K562 (cell line): Measurements from ENCODE around the gene PCGF6. TPM values are rescaled to one million over a fixed set of nuclear protein-coding genes. Genes with fewer than 3 reads are reported as not detected.
A peak's percentile ranks its signal among the peaks of the same experiment; 100 is the strongest.

Experiments used
- CBFA2T2 ChIP-seq: fragments of 450-650 bp; conservative IDR thresholded peaks from 2 replicates; pipeline ENCODE4 v1.6.1; 2017; ENCODE audit warnings: mild to moderate bottlenecking
- CBFB ChIP-seq: sonication (generic); formaldehyde crosslinking; IDR thresholded peaks from 2 replicates; pipeline ENCODE4 v1.4.0; 2020; ENCODE audit warnings: mild to moderate bottlenecking, missing genetic modification reagents
- CBX5 ChIP-seq: IDR thresholded peaks from 2 replicates; pipeline ENCODE4 v1.6.1; 2014; ENCODE audit warnings: low read depth, borderline replicate concordance
- CREB5 ChIP-seq: fragments of 250-450 bp; sonication (Bioruptor Pico); IDR thresholded peaks from 2 replicates; pipeline ENCODE4 v1.5.0; 2020; ENCODE audit warnings: mild to moderate bottlenecking
- DACH1 ChIP-seq: fragments of 450-650 bp; IDR thresholded peaks from 2 replicates; pipeline ENCODE4 v1.6.1; 2018; ENCODE audit not compliant: partially characterized antibody
- HINFP ChIP-seq: fragments of 450-650 bp; conservative IDR thresholded peaks from 2 replicates; pipeline ENCODE4 v1.6.1; 2016; ENCODE audit warnings: missing genetic modification characterization, low read depth, mild to moderate bottlenecking, control low read depth, missing compliant biosample characterization
- HNRNPL ChIP-seq: fragments of 200-400 bp; formaldehyde crosslinking; IDR thresholded peaks from 2 replicates; pipeline ENCODE4 v1.6.1; 2017; ENCODE audit warnings: low read depth, mild to moderate bottlenecking, low read length
- MNT ChIP-seq, 2 experiments: fragments of 450-650 bp; conservative IDR thresholded peaks; 2 replicates each; pipeline ENCODE4 v1.6.1; 2017; ENCODE audit warnings: mild to moderate bottlenecking in 2 of 2, moderate library complexity in 2 of 2
- NR4A1 ChIP-seq, 2 experiments: fragments of 250-450 bp in 1 of 2; fragments of 450-650 bp in 1 of 2; sonication (Bioruptor Pico) in 1 of 2; IDR thresholded peaks; 2 replicates each; pipeline versions ENCODE4 v1.4.0 to v1.6.1; 2016 to 2020; ENCODE audit warnings: mild to moderate bottlenecking in 2 of 2, missing compliant biosample characterization in 1 of 2, missing genetic modification characterization in 1 of 2, moderate library complexity in 1 of 2
- SIN3B ChIP-seq: fragments of 450-650 bp; IDR thresholded peaks from 2 replicates; pipeline ENCODE4 v1.6.1; 2017; ENCODE audit warnings: low read depth, mild to moderate bottlenecking, moderate library complexity
- SIRT6 ChIP-seq: IDR thresholded peaks from one replicate; pipeline ENCODE4 v1.6.1; 2012; ENCODE audit warnings: low read depth, mild to moderate bottlenecking, control low read depth, inconsistent platforms, low read length, moderate library complexity
- SMAD2 ChIP-seq: fragments of 150-350 bp; IDR thresholded peaks from 2 replicates; pipeline ENCODE4 v1.6.1; 2014; ENCODE audit warnings: low read depth, mild to moderate bottlenecking, low read length
- SNRNP70 ChIP-seq: fragments of 200-400 bp; formaldehyde crosslinking; optimal IDR thresholded peaks from 2 replicates; pipeline ENCODE3; 2017; ENCODE audit warnings: low read depth, low read length
- THRA ChIP-seq: fragments of 450-650 bp; IDR thresholded peaks from 2 replicates; pipeline ENCODE4 v1.6.1; 2017; ENCODE audit warnings: mild to moderate bottlenecking, moderate library complexity
- ZBTB12 ChIP-seq: fragments of 250-450 bp; sonication (Bioruptor Pico); IDR thresholded peaks from 2 replicates; pipeline ENCODE4 v1.4.0; 2020
- ZNF124 ChIP-seq: sonication (generic); formaldehyde crosslinking; IDR thresholded peaks from 2 replicates; pipeline ENCODE4 v1.8.1; 2022; ENCODE audit warnings: missing genetic modification reagents
- ZNF253 ChIP-seq: fragments of 250-450 bp; sonication (Bioruptor Pico); conservative IDR thresholded peaks from 2 replicates; pipeline ENCODE4 v1.6.1; 2021; ENCODE audit warnings: mild to moderate bottlenecking
- ZNF354B ChIP-seq: fragments of 250-450 bp; sonication (Bioruptor Pico); IDR thresholded peaks from 2 replicates; pipeline ENCODE4 v1.4.0; 2020
- ZNF449 ChIP-seq: fragments of 250-450 bp; sonication (Bioruptor Pico); IDR thresholded peaks from 2 replicates; pipeline ENCODE4 v1.8.0; 2022; ENCODE audit warnings: moderate library complexity, mild to moderate bottlenecking, inconsistent platforms
- ZNF561 ChIP-seq: fragments of 450-650 bp; formaldehyde crosslinking; conservative IDR thresholded peaks from 2 replicates; pipeline ENCODE4 v1.4.0; 2020; ENCODE audit warnings: mild to moderate bottlenecking, moderate library complexity
- polyA plus RNA-seq, 8 experiments: library from polyadenylated mRNA; depleted of rRNA in 4 of 8; stranded (reverse) in 5 of 8; unstranded in 3 of 8; fragments of >200 nt; fragmentation: Nextera tagmentation in 2 of 8; fragmentation: Illumina TruSeq in 1 of 8; extraction: Ambion mirVana in 2 of 8; extraction: Trizol in 1 of 8; gene quantifications; 2 replicates each; pipeline versions ENCODE4 v1.2.1 to v1.2.3, GENCODE V29; 2011 to 2014; ENCODE audit warnings: inconsistent platforms in 1 of 8, missing spikeins in 1 of 8
- total RNA-seq, 7 experiments: library from RNA; depleted of rRNA in 6 of 7; stranded (reverse); fragments of >200 nt in 6 of 7; fragmentation: Illumina TruSeq in 2 of 7; extraction: Trizol in 2 of 7; gene quantifications; 2 replicates each; pipeline versions ENCODE4 v1.2.1 to v1.2.3, GENCODE V29; 2011 to 2021; ENCODE audit warnings: low replicate concordance in 1 of 7

Gene PCGF6
- total and polyA plus RNA-seq, 9 of the 15 experiments (the other 6 are each of a cell fraction or from before 2014, with no cell fraction given): 8.4 to 24.6 (median 20.6) TPM

GRCh38 chr10:103396067-103396788 lies 45.3 kb upstream of the PCGF6 start, which contains the start of the genes ATP5MK and PDCD11 (continued):
- TF ChIP-seq ZBTB12 (CRISPR knock-in tag) (no peak), ZNF449 (CRISPR knock-in tag) (no peak), SIRT6 (no peak), ZNF124 (no peak), MNT (conservative IDR thresholded peaks at IDR 0.05) (peak; percentile 91 to 95), CBX5 (no peak), NR4A1 (CRISPR knock-in tag; IDR thresholded peaks at IDR 0.05) (no peak), NR4A1 (tag; IDR thresholded peaks at IDR 0.05) (no peak), SMAD2 (no peak), ZNF253 (no peak), THRA (no peak), SNRNP70 (no peak), HNRNPL (no peak), ZNF354B (CRISPR knock-in tag) (no peak), DACH1 (no peak), ZNF561 (CRISPR knock-in tag) (no peak), CBFA2T2 (no peak), HINFP (no peak), CREB5 (CRISPR knock-in tag) (no peak), CBFB (no peak), SIN3B (no peak; the same call in 1 of the 2 replicates)
